GM23248 (cell line): ENCODE results near the gene ADCY5. TPM values are rescaled to one million over a fixed set of nuclear protein-coding genes. Genes with fewer than 3 reads are reported as not detected.

Experiments
- DNase-seq: peaks from one replicate; pipeline ENCODE4 v3.0.0-alpha.2; 2015
- H2AFZ ChIP-seq: fragments of 200-600 bp; sonication (generic); 2 replicates; pipeline ENCODE4 v1.6.1; 2016; ENCODE audit warnings: antibody characterized with exemption
- H3F3A ChIP-seq: fragments of 200-600 bp; sonication (generic); 2 replicates; pipeline ENCODE4 v1.6.1; 2016; ENCODE audit warnings: mild to moderate bottlenecking, antibody characterized with exemption, mixed run types; ENCODE audit not compliant: insufficient read depth
- H3K27ac ChIP-seq: fragments of 200-600 bp; sonication (generic); 2 replicates; pipeline ENCODE4 v1.5.1; 2016; ENCODE audit warnings: mild to moderate bottlenecking
- H3K27me3 ChIP-seq: fragments of 200-600 bp; sonication (generic); replicated peaks from 2 replicates; pipeline ENCODE4 v1.6.1; 2016; ENCODE audit warnings: mild to moderate bottlenecking; ENCODE audit not compliant: insufficient read depth
- H3K36me3 ChIP-seq: fragments of 200-600 bp; sonication (generic); 2 replicates; pipeline ENCODE4 v1.6.1; 2016; ENCODE audit warnings: low read depth, mild to moderate bottlenecking
- H3K4me1 ChIP-seq: fragments of 200-600 bp; sonication (generic); 2 replicates; pipeline ENCODE4 v1.6.1; 2016; ENCODE audit warnings: mild to moderate bottlenecking; ENCODE audit not compliant: insufficient read depth
- H3K4me2 ChIP-seq: fragments of 200-600 bp; sonication (generic); one replicate; pipeline ENCODE4 v1.6.1; 2016; ENCODE audit warnings: mild to moderate bottlenecking; ENCODE audit not compliant: unreplicated experiment
- H3K4me3 ChIP-seq: fragments of 200-600 bp; sonication (generic); 2 replicates; pipeline ENCODE4 v1.5.1; 2016; ENCODE audit warnings: mild to moderate bottlenecking
- H3K79me2 ChIP-seq: fragments of 200-600 bp; sonication (generic); 2 replicates; pipeline ENCODE4 v1.6.1; 2016; ENCODE audit warnings: mild to moderate bottlenecking; ENCODE audit not compliant: insufficient read depth
- H3K9ac ChIP-seq: fragments of 200-600 bp; sonication (generic); 2 replicates; pipeline ENCODE4 v1.6.1; 2016; ENCODE audit warnings: mild to moderate bottlenecking
- H3K9me2 ChIP-seq: fragments of 200-600 bp; sonication (generic); 2 replicates; pipeline ENCODE4 v1.6.1; 2016; ENCODE audit warnings: mixed run types, mild to moderate bottlenecking, moderate library complexity; ENCODE audit not compliant: insufficient read depth
- H3K9me3 ChIP-seq: fragments of 200-600 bp; sonication (generic); one replicate; pipeline ENCODE4 v1.6.1; 2017; ENCODE audit warnings: low read depth
- H4K20me1 ChIP-seq: fragments of 200-600 bp; sonication (generic); 2 replicates; pipeline ENCODE4 v1.6.0; 2016; ENCODE audit not compliant: insufficient read depth
- EZH2 ChIP-seq: fragments of 200-600 bp; sonication (generic); IDR thresholded peaks from 2 replicates; pipeline ENCODE4 v1.6.1; 2018; ENCODE audit warnings: antibody characterized with exemption, mild to moderate bottlenecking; ENCODE audit not compliant: insufficient read depth, poor library complexity, severe bottlenecking
- EZH2phosphoT487 ChIP-seq: fragments of 200-600 bp; sonication (generic); IDR thresholded peaks from 2 replicates; pipeline ENCODE4 v1.6.1; 2018; ENCODE audit warnings: antibody characterized with exemption, moderate library complexity, mild to moderate bottlenecking, low read depth; ENCODE audit not compliant: insufficient read depth
- WGBS, 2 experiments: methylation state at CpG; one replicate each; pipeline ENCODE4 v1.1.6; 2015 to 2017; ENCODE audit warnings: low lambda C conversion rate in 2 of 2, low coverage in 1 of 2; ENCODE audit errors: missing lambda C conversion rate in 2 of 2; 5-methylcytosine and 5-hydroxymethylcytosine counted together
- in situ Hi-C: fragments of 300-500 bp; cut with MboI; formaldehyde crosslinking; loops from 2 replicates; pipeline ENCODE4 v1.15.0; 2020
- polyA plus RNA-seq: library from polyadenylated mRNA; unstranded; fragments of >200 nt; fragmentation: Nextera tagmentation; extraction: Ambion mirVana; gene quantifications from 2 replicates; pipeline ENCODE4 v1.2.1, GENCODE V29; 2016
- total RNA-seq: library from RNA; depleted of rRNA; stranded (reverse); fragments of >200 nt; shearing (Covaris generic); gene quantifications from 2 replicates; pipeline ENCODE4 v1.2.3, GENCODE V29; 2014

ADCY5 gene
- total and polyA plus RNA-seq, 2 experiments from 2014 or later: 0.09 to 1.2 TPM

- 63 to 67% methylated on average over 7 of the region's 7 CpGs for WGBS, 2 experiments
- H4K20me1 ChIP-seq: no peaks in the 10 kb centered on the region
- no peaks in the 10 kb centered on the region for H3K4me1 ChIP-seq
- no peak overlapping the region for H3K27ac ChIP-seq
- H3K9me3 ChIP-seq: no peaks in the 10 kb centered on the region
- no peak for TF ChIP-seq EZH2phosphoT487
- TF ChIP-seq EZH2: no peak
- H2AFZ ChIP-seq: no peak overlapping the region
- no peaks in the 10 kb centered on the region for H3F3A ChIP-seq
- no peak overlapping the region for H3K9ac ChIP-seq
- no peak overlapping the region for H3K4me2 ChIP-seq
- H3K4me3 ChIP-seq: no peak overlapping the region
- no peak for DNase-seq
- no peaks in the 10 kb centered on the region for H3K79me2 ChIP-seq
- H3K9me2 ChIP-seq: no peaks in the 10 kb centered on the region
- in situ Hi-C loops: no loop called here
- peaks cover 41% of the 10 kb centered on the region for H3K27me3 ChIP-seq
- no peaks in the 10 kb centered on the region for H3K36me3 ChIP-seq
Measured at GRCh38 chr3:123442908-123443307, 6.0 kb downstream of the ADCY5 start.

GRCh38 chr3:123442125-123442524 lies 6.8 kb downstream of the ADCY5 start:
- Histone ChIP-seq H3K27ac (no peak overlapping the region), H3K27me3 (peaks cover 49% of the 10 kb centered on the region), H3F3A (no peaks in the 10 kb centered on the region), H3K36me3 (no peaks in the 10 kb centered on the region), H2AFZ (no peak overlapping the region), H3K4me3 (no peak overlapping the region), H3K9me3 (no peaks in the 10 kb centered on the region), H3K9ac (no peak overlapping the region), H3K4me2 (no peak overlapping the region), H3K79me2 (no peaks in the 10 kb centered on the region), H3K4me1 (no peaks in the 10 kb centered on the region), H3K9me2 (no peaks in the 10 kb centered on the region), H4K20me1 (no peaks in the 10 kb centered on the region)
- no peak for DNase-seq
- in situ Hi-C loops: no loop called here
- TF ChIP-seq EZH2 (no peak), EZH2phosphoT487 (no peak)
- WGBS, 2 experiments: 66 to 67% methylated on average over 9 of the region's 9 CpGs

GRCh38 chr3:123439806-123440580 lies 8.9 kb downstream of the ADCY5 start:
- no peak overlapping the region for H3K4me3 ChIP-seq
- in situ Hi-C loops: no loop called here
- H3K36me3 ChIP-seq: no peaks in the 10 kb centered on the region
- TF ChIP-seq EZH2phosphoT487: no peak
- no peak for TF ChIP-seq EZH2
- no peaks in the 10 kb centered on the region for H3K79me2 ChIP-seq
- H4K20me1 ChIP-seq: no peaks in the 10 kb centered on the region
- H3K27ac ChIP-seq: no peak overlapping the region
- H3F3A ChIP-seq: no peaks in the 10 kb centered on the region
- DNase-seq: no peak
- H3K9me3 ChIP-seq: no peaks in the 10 kb centered on the region
- H3K27me3 ChIP-seq: peaks cover 32% of the 10 kb centered on the region
- no peaks in the 10 kb centered on the region for H3K4me1 ChIP-seq
- no peaks in the 10 kb centered on the region for H3K9me2 ChIP-seq
- H3K9ac ChIP-seq: no peak overlapping the region
- WGBS, 2 experiments: 65 to 66% methylated on average over 9 of the region's 9 CpGs
- H2AFZ ChIP-seq: no peak overlapping the region
- H3K4me2 ChIP-seq: no peak overlapping the region

GRCh38 chr3:123432832-123433523 lies 15.9 kb downstream of the ADCY5 start:
- in situ Hi-C loops: no loop called here
- no peaks in the 10 kb centered on the region for H4K20me1 ChIP-seq
- H3K79me2 ChIP-seq: no peaks in the 10 kb centered on the region
- H3K9me3 ChIP-seq: no peaks in the 10 kb centered on the region
- WGBS, 2 experiments: 55 to 61% methylated on average over 6 of the region's 6 CpGs
- no peak overlapping the region for H3K27ac ChIP-seq
- peaks cover 20% of the 10 kb centered on the region for H3K27me3 ChIP-seq
- H3K9ac ChIP-seq: no peak overlapping the region
- no peak overlapping the region for H3K4me2 ChIP-seq
- no peaks in the 10 kb centered on the region for H3K4me1 ChIP-seq
- no peaks in the 10 kb centered on the region for H3F3A ChIP-seq
- no peak overlapping the region for H2AFZ ChIP-seq
- no peaks in the 10 kb centered on the region for H3K36me3 ChIP-seq
- no peak for DNase-seq
- no peak overlapping the region for H3K4me3 ChIP-seq
- no peak for TF ChIP-seq EZH2
- TF ChIP-seq EZH2phosphoT487: no peak
- H3K9me2 ChIP-seq: no peaks in the 10 kb centered on the region
